ENCODE results near the gene RELCH. TPM values are rescaled to one million over a fixed set of nuclear protein-coding genes. Genes with fewer than 3 reads are reported as not detected.

RELCH gene
- total and polyA plus RNA-seq, 10 of the 15 experiments (the other 5 are each of a cell fraction or from before 2014, with no cell fraction given): 3.1 to 23.6 (median 14.5) TPM

DNA sequence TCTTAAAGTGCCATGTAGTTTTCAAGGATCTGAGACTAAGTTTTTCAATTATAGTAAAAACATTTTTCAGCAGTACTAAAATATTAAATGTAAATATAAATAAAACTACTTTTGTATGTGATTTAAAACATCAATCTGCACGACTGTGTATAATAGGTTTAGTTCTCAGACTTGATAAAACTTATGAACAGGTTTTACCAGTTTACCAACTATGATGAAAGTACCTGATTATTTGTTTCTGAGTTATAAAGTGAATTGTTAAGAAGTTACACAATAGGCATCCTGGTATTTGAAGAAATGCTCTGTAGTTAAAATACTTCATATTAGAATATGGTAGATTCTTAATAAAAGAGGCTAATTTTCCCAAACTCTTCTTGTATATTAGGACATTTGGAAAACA lies 14.8 kb downstream of the RELCH start:
- WGBS (ENCODE audit: insufficient coverage, insufficient replicate concordance, low lambda C conversion rate, missing lambda C conversion rate): 88% methylated on average over 1 of the region's 1 CpG
- no peaks in the 10 kb centered on the region for H4K20me1 ChIP-seq (ENCODE audit: control insufficient read depth, insufficient read depth)
- TF ChIP-seq, protein P1, sequence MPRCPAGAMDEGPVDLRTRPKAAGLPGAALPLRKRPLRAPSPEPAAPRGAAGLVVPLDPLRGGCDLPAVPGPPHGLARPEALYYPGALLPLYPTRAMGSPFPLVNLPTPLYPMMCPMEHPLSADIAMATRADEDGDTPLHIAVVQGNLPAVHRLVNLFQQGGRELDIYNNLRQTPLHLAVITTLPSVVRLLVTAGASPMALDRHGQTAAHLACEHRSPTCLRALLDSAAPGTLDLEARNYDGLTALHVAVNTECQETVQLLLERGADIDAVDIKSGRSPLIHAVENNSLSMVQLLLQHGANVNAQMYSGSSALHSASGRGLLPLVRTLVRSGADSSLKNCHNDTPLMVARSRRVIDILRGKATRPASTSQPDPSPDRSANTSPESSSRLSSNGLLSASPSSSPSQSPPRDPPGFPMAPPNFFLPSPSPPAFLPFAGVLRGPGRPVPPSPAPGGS (IDR thresholded peaks at IDR 0.05; ENCODE audit: borderline replicate concordance, insufficient read depth, low read depth, low read length, poor library complexity, severe bottlenecking): no peak
- TF ChIP-seq, protein P2, sequence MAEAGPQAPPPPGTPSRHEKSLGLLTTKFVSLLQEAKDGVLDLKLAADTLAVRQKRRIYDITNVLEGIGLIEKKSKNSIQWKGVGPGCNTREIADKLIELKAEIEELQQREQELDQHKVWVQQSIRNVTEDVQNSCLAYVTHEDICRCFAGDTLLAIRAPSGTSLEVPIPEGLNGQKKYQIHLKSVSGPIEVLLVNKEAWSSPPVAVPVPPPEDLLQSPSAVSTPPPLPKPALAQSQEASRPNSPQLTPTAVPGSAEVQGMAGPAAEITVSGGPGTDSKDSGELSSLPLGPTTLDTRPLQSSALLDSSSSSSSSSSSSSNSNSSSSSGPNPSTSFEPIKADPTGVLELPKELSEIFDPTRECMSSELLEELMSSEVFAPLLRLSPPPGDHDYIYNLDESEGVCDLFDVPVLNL (IDR thresholded peaks at IDR 0.05; ENCODE audit: low read depth, low read length): no peak
- TF ChIP-seq ZNF622 (IDR thresholded peaks at IDR 0.05) (no peak), HDGF (IDR thresholded peaks at IDR 0.05) (no peak), WRNIP1 (IDR thresholded peaks at IDR 0.05; ENCODE audit: borderline replicate concordance, low read depth, low read length) (no peak), TCF7 (IDR thresholded peaks at IDR 0.05; ENCODE audit: borderline replicate concordance) (no peak), ZNF24 (IDR thresholded peaks at IDR 0.05) (no peak), ETV6 (conservative IDR thresholded peaks at IDR 0.05 in 1 of 2, IDR thresholded peaks at IDR 0.05 in 1 of 2; ENCODE audit: borderline replicate concordance in 1 of 2, low read depth in 1 of 2) (no peak), ATF7 (IDR thresholded peaks at IDR 0.05; ENCODE audit: low read depth) (no peak), ZNF274 (IDR thresholded peaks at IDR 0.05; ENCODE audit: insufficient read depth, insufficient read length) (no peak)
- in situ Hi-C loops (cut with MboI) (no loop called here), intact Hi-C loops (cut with micrococcal nuclease; ENCODE audit: unreplicated experiment) (no loop called here)
- H3K79me2 ChIP-seq (ENCODE audit: control insufficient read depth, insufficient read depth, low read length): peaks cover 52% of the 10 kb centered on the region
- H3K4me2 ChIP-seq (ENCODE audit: control insufficient read depth, insufficient read depth): no peak overlapping the region
- no peaks in the 10 kb centered on the region for H3K4me1 ChIP-seq (ENCODE audit: control insufficient read depth, insufficient read depth, low read length)
- POLR2A ChIA-PET: no interaction called here
- H3K27ac ChIP-seq (ENCODE audit: control insufficient read depth, insufficient read depth): no peak overlapping the region
- RAD21 ChIA-PET (ENCODE audit: unreplicated experiment): interaction anchor here (1.1 to 1.6 kb wide), 2 partner anchors 9 to 15 kb away, joined by 3 to 8 read pairs; partner anchors contain the start of genes PIGN and RELCH
- H3K9ac ChIP-seq (ENCODE audit: control insufficient read depth, insufficient read depth, low read length): no peak overlapping the region
- no TSS peak for BruUV-seq (replicated peaks)
- H2AFZ ChIP-seq (ENCODE audit: control insufficient read depth, low read depth, low read length): no peak overlapping the region
- ATAC-seq (no peak), DNase-seq (ENCODE audit: low read depth, low spot score) (no peak), FAIRE-seq (no peak)
- H3K36me3 ChIP-seq (ENCODE audit: control insufficient read depth in 2 of 2, insufficient read depth in 2 of 2, low read length in 1 of 2): no peaks in the 10 kb centered on the region
- SMC1A ChIA-PET (ENCODE audit: uncharacterized antibody, unreplicated experiment): interaction anchor here (0.6 to 1.3 kb wide), 2 partner anchors 20 to 48 kb away, joined by 3 to 4 read pairs; no protein-coding TSS in a partner anchor
- no peak overlapping the region for H3K4me3 ChIP-seq
- no peaks in the 10 kb centered on the region for H3K27me3 ChIP-seq (replicated peaks in 1 of 2; ENCODE audit: control insufficient read depth in 2 of 2, insufficient read depth in 2 of 2, low read length in 1 of 2)
- peaks cover 1% of the 10 kb centered on the region; the same call in 1 of the 3 replicates for H3K9me3 ChIP-seq (replicated peaks; ENCODE audit: control insufficient read depth, insufficient read depth, low read length)
- CTCF ChIA-PET: interaction anchor here (1.2 to 3.6 kb wide), 2 partner anchors 15 to 48 kb away, joined by 3 to 19 read pairs; partner anchors contain the start of genes PIGN and RELCH
